Keratinocyte (primary cell): ENCODE results near the gene MRTO4. TPM values are rescaled to one million over a fixed set of nuclear protein-coding genes. Genes with fewer than 3 reads are reported as not detected.
"Not testable (repeated sequence)": the region's sequence is repeated elsewhere in the genome, so short reads cannot be mapped to it uniquely, and the experiment has no call there.

Source experiments
- DNase-seq: peaks from one replicate; pipeline ENCODE4 v3.0.0-alpha.2; 2011; ENCODE audit warnings: low read depth, missing footprints, low spot score
- FAIRE-seq: peaks from 2 replicates; lab custom pipeline; 2011; peaks lifted over from hg19 to GRCh38; lab: Jason Lieb, UNC
- H2AFZ ChIP-seq: 2 replicates; pipeline ENCODE4 v1.6.0; 2012; ENCODE audit warnings: low read length, control low read depth, inconsistent platforms; ENCODE audit not compliant: control insufficient read depth
- H3K27ac ChIP-seq: 2 replicates; pipeline ENCODE4 v1.5.1; 2011; ENCODE audit warnings: low read length; ENCODE audit not compliant: control insufficient read depth, insufficient read depth
- H3K27me3 ChIP-seq: 3 replicates; pipeline ENCODE4 v1.6.0; 2011; ENCODE audit warnings: low read length; ENCODE audit not compliant: control insufficient read depth, insufficient read depth; ENCODE audit errors: extremely low read depth
- H3K36me3 ChIP-seq, 2 experiments: 2 replicates in 1 of 2; 3 replicates in 1 of 2; pipeline ENCODE4 v1.5.1; 2011; ENCODE audit warnings: low read length in 2 of 2, mild to moderate bottlenecking in 1 of 2; ENCODE audit not compliant: control insufficient read depth in 2 of 2, insufficient read depth in 2 of 2; ENCODE audit errors: extremely low read depth in 1 of 2
- H3K4me1 ChIP-seq: 3 replicates; pipeline ENCODE4 v1.5.1; 2011; ENCODE audit warnings: low read length; ENCODE audit not compliant: control insufficient read depth, insufficient read depth; ENCODE audit errors: extremely low read depth
- H3K4me2 ChIP-seq: 3 replicates; pipeline ENCODE4 v1.6.0; 2011; ENCODE audit warnings: low read depth, low read length; ENCODE audit not compliant: control insufficient read depth, insufficient read depth; ENCODE audit errors: extremely low read depth
- H3K4me3 ChIP-seq, 3 experiments: fragments of 200-600 bp in 1 of 3; sonication (generic) in 1 of 3; 2 replicates in 2 of 3; 3 replicates in 1 of 3; pipeline ENCODE4 v1.5.1; 2011 to 2016; ENCODE audit warnings: low read length in 3 of 3, mild to moderate bottlenecking in 3 of 3, control low read depth in 2 of 3, inconsistent platforms in 1 of 3, low read depth in 1 of 3, mixed read lengths in 1 of 3, mixed run types in 1 of 3, moderate library complexity in 1 of 3; ENCODE audit not compliant: control insufficient read depth in 2 of 3, insufficient read depth in 2 of 3; ENCODE audit errors: extremely low read depth in 1 of 3
- H3K79me2 ChIP-seq: 2 replicates; pipeline ENCODE4 v1.6.0; 2012; ENCODE audit warnings: low read length; ENCODE audit not compliant: control insufficient read depth, insufficient read depth
- H3K9ac ChIP-seq: 3 replicates; pipeline ENCODE4 v1.6.0; 2011; ENCODE audit warnings: low read length; ENCODE audit not compliant: control insufficient read depth, insufficient read depth; ENCODE audit errors: extremely low read depth
- H3K9me1 ChIP-seq: 3 replicates; pipeline ENCODE4 v1.6.0; 2011; ENCODE audit warnings: low read length; ENCODE audit not compliant: control insufficient read depth, insufficient read depth; ENCODE audit errors: extremely low read depth
- H3K9me3 ChIP-seq: 2 replicates; pipeline ENCODE4 v1.5.1; 2012; ENCODE audit warnings: low read depth, low read length; ENCODE audit not compliant: control insufficient read depth
- H4K20me1 ChIP-seq: 3 replicates; pipeline ENCODE4 v1.6.0; 2011; ENCODE audit warnings: low read length; ENCODE audit not compliant: control insufficient read depth, insufficient read depth; ENCODE audit errors: extremely low read depth
- EZH2 ChIP-seq: IDR thresholded peaks from one replicate; pipeline ENCODE4 v1.6.1; 2012; ENCODE audit warnings: inconsistent platforms, mild to moderate bottlenecking, low read length, moderate library complexity
- dilution Hi-C: fragments of 300-500 bp; cut with MboI; formaldehyde crosslinking; loops from one replicate; pipeline ENCODE4 v1.7.0; 2020; ENCODE audit warnings: low sequenced_read_pairs; ENCODE audit not compliant: extremely low pct_ligation_motif_present
- polyA plus RNA-seq, 5 experiments: library from polyadenylated mRNA; depleted of rRNA in 3 of 5; stranded (reverse) in 3 of 5; stranded (forward) in 1 of 5; unstranded in 1 of 5; fragments of >200 nt; gene quantifications; 1 replicate in 1 of 5; 2 replicates in 3 of 5; 3 replicates in 1 of 5; pipeline versions ENCODE4 v1.2.1 to v1.2.3, GENCODE V29; 2011 to 2012; ENCODE audit warnings: missing spikeins in 2 of 5, low read depth in 1 of 5, low replicate concordance in 1 of 5
- TF ChIP-seq, protein P1 (sequence below), 3 experiments: IDR thresholded peaks in 1 of 3; conservative IDR thresholded peaks in 1 of 3; optimal IDR thresholded peaks in 1 of 3; 2 replicates in 2 of 3; 3 replicates in 1 of 3; pipeline versions ENCODE3 to v1.5.1; 2011; ENCODE audit warnings: low read length in 3 of 3, mild to moderate bottlenecking in 3 of 3, moderate library complexity in 2 of 3, control low read depth in 1 of 3, inconsistent platforms in 1 of 3; ENCODE audit not compliant: insufficient read depth in 2 of 3; ENCODE audit errors: extremely low read depth in 1 of 3

The MRTO4 gene
- polyA plus RNA-seq, 1 donor (not counting 4 experiments of a cell fraction or from before 2014, with no cell fraction given) = 50.2 TPM

DNA sequence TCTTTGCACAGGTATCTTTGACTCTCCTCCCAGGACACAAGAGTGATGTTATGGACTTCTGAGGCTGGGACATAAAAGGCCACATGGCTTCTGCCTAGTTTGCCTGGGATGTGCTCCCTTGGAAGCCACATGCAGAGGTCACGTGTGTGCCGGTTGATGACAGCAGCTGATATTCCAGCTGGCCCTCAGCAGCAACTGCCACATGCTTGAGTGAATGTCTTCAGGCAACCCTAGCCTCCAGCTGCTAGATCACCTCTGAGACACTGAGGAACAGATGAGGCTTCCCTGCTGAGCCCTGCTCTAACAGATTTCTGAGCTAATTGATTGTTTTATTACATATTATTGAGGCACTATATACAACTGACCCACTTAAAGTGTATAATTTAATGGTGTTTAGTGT, 48.6 kb downstream of the MRTO4 start:
- no peaks in the 10 kb centered on the region for H3K9me1 ChIP-seq
- H4K20me1 ChIP-seq = no peaks in the 10 kb centered on the region
- no peaks in the 10 kb centered on the region for H3K27me3 ChIP-seq
- DNase-seq (no peak), FAIRE-seq (no peak)
- TF ChIP-seq EZH2 = no peak
- TF ChIP-seq, protein P1, sequence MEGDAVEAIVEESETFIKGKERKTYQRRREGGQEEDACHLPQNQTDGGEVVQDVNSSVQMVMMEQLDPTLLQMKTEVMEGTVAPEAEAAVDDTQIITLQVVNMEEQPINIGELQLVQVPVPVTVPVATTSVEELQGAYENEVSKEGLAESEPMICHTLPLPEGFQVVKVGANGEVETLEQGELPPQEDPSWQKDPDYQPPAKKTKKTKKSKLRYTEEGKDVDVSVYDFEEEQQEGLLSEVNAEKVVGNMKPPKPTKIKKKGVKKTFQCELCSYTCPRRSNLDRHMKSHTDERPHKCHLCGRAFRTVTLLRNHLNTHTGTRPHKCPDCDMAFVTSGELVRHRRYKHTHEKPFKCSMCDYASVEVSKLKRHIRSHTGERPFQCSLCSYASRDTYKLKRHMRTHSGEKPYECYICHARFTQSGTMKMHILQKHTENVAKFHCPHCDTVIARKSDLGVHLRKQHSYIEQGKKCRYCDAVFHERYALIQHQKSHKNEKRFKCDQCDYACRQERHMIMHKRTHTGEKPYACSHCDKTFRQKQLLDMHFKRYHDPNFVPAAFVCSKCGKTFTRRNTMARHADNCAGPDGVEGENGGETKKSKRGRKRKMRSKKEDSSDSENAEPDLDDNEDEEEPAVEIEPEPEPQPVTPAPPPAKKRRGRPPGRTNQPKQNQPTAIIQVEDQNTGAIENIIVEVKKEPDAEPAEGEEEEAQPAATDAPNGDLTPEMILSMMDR (optimal IDR thresholded peaks at IDR 0.05 in 1 of 3, IDR thresholded peaks at IDR 0.05 in 1 of 3, conservative IDR thresholded peaks at IDR 0.05 in 1 of 3; ENCODE audit: extremely low read depth in 1 of 3, insufficient read depth in 2 of 3, low read length in 3 of 3) = no peak
- no peak overlapping the region for H3K9ac ChIP-seq
- H2AFZ ChIP-seq = no peak overlapping the region
- no peak overlapping the region for H3K27ac ChIP-seq
- dilution Hi-C loops = no loop called here
- peaks cover 0 to 11% of the 10 kb centered on the region in 2 experiments for H3K36me3 ChIP-seq
- H3K9me3 ChIP-seq = no peaks in the 10 kb centered on the region
- H3K4me1 ChIP-seq = no peaks in the 10 kb centered on the region
- no peak overlapping the region for H3K4me3 ChIP-seq
- no peak overlapping the region for H3K4me2 ChIP-seq
- H3K79me2 ChIP-seq = no peaks in the 10 kb centered on the region

DNA sequence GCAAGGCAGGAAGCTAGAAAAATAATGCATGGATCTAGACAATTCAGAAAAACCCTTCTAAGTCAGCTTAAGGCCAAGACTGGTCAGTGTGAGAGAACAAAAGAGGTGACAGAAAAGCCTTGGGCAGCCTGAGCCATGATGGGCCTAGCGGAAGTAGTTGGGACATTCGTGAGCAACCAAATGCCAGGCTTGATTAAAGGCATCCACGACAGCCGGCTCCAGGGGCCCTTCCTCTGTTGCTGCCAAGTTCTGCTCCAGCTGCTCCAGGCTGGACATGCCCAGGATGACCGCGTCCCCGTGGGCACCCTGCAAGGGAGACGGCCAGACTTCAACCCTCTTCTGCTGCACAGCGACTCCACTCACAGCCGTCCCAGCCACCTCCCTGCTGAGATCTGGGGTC, 52.5 kb downstream of the MRTO4 start:
- H3K27ac ChIP-seq, DNase-seq, H2AFZ ChIP-seq, H3K9ac ChIP-seq, H3K9me1 ChIP-seq, H3K4me2 ChIP-seq, H3K79me2 ChIP-seq, dilution Hi-C loops, H4K20me1 ChIP-seq, H3K27me3 ChIP-seq, FAIRE-seq, H3K9me3 ChIP-seq, H3K4me3 ChIP-seq, H3K4me1 ChIP-seq: not testable (repeated sequence)
- H3K36me3 ChIP-seq = peaks cover 13 to 26% of the 10 kb centered on the region in 2 experiments

DNA sequence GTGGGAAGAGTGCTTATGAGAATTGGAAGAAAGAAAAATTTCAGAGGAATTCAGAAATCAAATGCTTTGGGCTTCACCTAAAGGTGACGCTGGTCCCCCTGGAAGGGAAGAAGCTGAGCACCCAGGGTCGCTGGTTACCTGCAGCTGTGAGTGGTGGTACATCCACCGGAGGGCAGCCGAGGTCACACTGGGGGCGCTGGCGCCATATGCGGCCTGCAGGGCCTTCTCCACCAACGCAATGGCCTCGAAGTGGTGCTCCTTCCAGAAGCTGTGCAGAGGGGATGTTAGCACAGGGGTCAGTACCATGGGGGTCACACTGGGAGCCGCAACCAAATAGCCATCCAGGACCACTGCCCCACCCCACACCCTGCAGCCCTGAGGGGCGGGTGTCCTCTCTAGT, 54.3 kb downstream of the MRTO4 start:
- peaks cover 5% of the 10 kb centered on the region for H3K79me2 ChIP-seq
- DNase-seq = no peak
- no peak overlapping the region for H3K4me2 ChIP-seq
- no peak overlapping the region for H2AFZ ChIP-seq
- peaks cover 13 to 25% of the 10 kb centered on the region in 2 experiments for H3K36me3 ChIP-seq
- H3K27me3 ChIP-seq = no peaks in the 10 kb centered on the region
- H4K20me1 ChIP-seq = no peaks in the 10 kb centered on the region
- H3K4me1 ChIP-seq = peaks cover 3% of the 10 kb centered on the region
- H3K9me1 ChIP-seq = no peaks in the 10 kb centered on the region
- dilution Hi-C loops = no loop called here
- no peak overlapping the region for H3K27ac ChIP-seq
- H3K9ac ChIP-seq = no peak overlapping the region
- H3K9me3 ChIP-seq = no peaks in the 10 kb centered on the region
- no peak for TF ChIP-seq EZH2
- TF ChIP-seq, protein P1 (optimal IDR thresholded peaks at IDR 0.05 in 1 of 3, IDR thresholded peaks at IDR 0.05 in 1 of 3, conservative IDR thresholded peaks at IDR 0.05 in 1 of 3; ENCODE audit: extremely low read depth in 1 of 3, insufficient read depth in 2 of 3, low read length in 3 of 3) = no peak
- H3K4me3 ChIP-seq = no peak overlapping the region
- no peak for FAIRE-seq
